Measurements from ENCODE around the gene SYNPR.

SYNPR gene

DNA sequence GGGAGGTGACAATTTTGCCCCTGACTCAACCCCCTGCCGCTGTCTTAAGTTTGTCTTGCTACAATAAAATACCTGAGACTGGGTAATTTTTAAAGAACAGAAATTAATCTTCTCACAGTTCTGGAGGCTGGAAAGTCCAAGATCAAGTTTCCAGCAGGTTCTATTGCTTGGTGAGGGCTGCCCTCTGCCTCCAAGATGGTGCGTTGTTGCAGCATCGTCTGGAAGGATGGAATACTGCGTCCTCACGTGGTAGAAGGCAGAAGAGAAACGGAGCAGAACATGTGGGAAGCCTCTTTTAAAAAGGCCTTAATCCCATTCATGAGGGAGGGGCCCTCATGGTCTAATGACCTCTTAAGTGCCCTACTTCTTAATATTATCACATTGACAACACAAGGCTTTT is 287.1 kb downstream of the SYNPR start:
- H3K4me3 ChIP-seq: no peak overlapping the region
- H3K36me3 ChIP-seq: no peaks in the 10 kb centered on the region
- no peak overlapping the region for H3K9ac ChIP-seq
- H3K27me3 ChIP-seq: no peaks in the 10 kb centered on the region
- H4K20me1 ChIP-seq: no peaks in the 10 kb centered on the region
- H3K4me1 ChIP-seq: no peaks in the 10 kb centered on the region
- no peaks in the 10 kb centered on the region for H3K9me3 ChIP-seq (replicated peaks in 1 of 11)
- no peak overlapping the region for H3K27ac ChIP-seq
- H3K4me2 ChIP-seq: no peak overlapping the region
- TF ChIP-seq Cebpa-rat (IDR thresholded peaks at IDR 0.05): no peak

DNA sequence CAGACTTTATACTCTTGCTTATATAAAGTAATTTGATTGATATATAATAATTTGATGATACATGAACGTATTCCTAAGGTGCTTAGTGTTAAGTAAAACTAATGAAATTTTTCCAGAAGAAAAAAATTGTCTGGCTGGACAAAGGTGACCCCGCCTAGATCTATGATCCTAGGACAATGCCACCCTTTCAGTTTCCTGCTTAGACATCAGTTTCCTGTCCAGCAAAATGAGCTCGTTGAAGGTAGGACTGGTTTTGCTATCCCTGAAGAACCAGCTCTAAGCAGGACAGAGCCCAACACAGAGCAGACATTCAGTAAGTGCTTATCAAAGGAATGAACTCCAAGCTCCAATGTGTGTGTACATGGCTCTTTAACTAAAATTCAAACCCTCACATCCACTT is 293.6 kb downstream of the SYNPR start:
- Histone ChIP-seq H3K9ac (no peak overlapping the region), H3K9me3 (replicated peaks in 1 of 11) (no peaks in the 10 kb centered on the region), H3K4me3 (no peak overlapping the region), H4K20me1 (no peaks in the 10 kb centered on the region), H3K27me3 (no peaks in the 10 kb centered on the region), H3K4me1 (no peaks in the 10 kb centered on the region), H3K4me2 (no peak overlapping the region), H3K27ac (no peak overlapping the region), H3K36me3 (no peaks in the 10 kb centered on the region)
- TF ChIP-seq Cebpa-rat (IDR thresholded peaks at IDR 0.05): no peak

DNA sequence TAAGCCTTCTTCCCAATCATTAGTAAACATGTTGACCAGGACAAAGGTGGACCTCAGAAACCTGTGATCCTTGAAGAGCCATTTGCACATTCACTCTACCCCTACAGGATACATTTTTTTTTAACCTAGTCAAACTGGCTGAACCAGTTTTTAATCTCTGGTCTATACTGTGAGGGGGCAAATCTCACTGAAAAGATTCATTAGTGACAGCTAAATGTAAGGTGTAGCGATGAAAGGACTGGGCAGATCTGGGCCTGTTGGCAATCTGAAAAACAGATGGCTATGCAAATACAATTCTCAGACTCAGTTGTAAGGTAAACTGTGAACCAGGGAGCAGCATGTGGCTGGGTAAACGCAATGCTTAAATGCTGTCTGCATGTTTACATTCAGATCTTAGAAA is 298.7 kb downstream of the SYNPR start:
- no peaks in the 10 kb centered on the region for H3K4me1 ChIP-seq
- H3K4me2 ChIP-seq: no peak overlapping the region
- no peaks in the 10 kb centered on the region for H3K27me3 ChIP-seq
- no peaks in the 10 kb centered on the region for H4K20me1 ChIP-seq
- no peak overlapping the region for H3K4me3 ChIP-seq
- no peak overlapping the region for H3K27ac ChIP-seq
- no peak for TF ChIP-seq Cebpa-rat (IDR thresholded peaks at IDR 0.05)
- H3K9ac ChIP-seq: no peak overlapping the region
- H3K36me3 ChIP-seq: no peaks in the 10 kb centered on the region
- H3K9me3 ChIP-seq (replicated peaks in 1 of 11): no peaks in the 10 kb centered on the region

DNA sequence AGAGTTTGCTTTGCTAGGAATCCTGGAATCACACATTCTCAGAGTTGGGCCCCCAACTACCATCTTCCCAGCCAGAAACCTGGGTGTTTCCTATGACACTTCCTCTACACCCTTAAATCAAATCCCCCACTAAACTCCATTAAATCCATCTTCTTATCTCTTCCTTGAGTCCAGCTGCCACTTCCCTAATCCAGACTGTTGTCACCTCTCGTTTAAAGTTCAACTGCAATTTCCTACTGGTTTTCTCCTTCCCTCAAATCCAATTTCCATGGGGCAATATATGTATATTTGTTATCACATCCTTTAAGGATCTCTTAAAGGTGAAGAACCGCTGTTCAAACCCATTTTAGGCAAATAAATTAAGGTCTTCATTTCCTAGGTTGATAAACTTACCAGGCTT is 300.8 kb downstream of the SYNPR start:
- Histone ChIP-seq H3K9me3 (replicated peaks in 1 of 11) (no peaks in the 10 kb centered on the region), H3K27me3 (no peaks in the 10 kb centered on the region), H3K4me2 (no peak overlapping the region), H3K4me3 (no peak overlapping the region), H3K27ac (no peak overlapping the region), H3K9ac (no peak overlapping the region), H3K36me3 (no peaks in the 10 kb centered on the region), H3K4me1 (peaks cover 0 to 14% (median 0%) of the 10 kb centered on the region in 10 experiments; a peak in 3 of 20 replicates), H4K20me1 (no peaks in the 10 kb centered on the region)
- no peak for TF ChIP-seq Cebpa-rat (IDR thresholded peaks at IDR 0.05)

DNA sequence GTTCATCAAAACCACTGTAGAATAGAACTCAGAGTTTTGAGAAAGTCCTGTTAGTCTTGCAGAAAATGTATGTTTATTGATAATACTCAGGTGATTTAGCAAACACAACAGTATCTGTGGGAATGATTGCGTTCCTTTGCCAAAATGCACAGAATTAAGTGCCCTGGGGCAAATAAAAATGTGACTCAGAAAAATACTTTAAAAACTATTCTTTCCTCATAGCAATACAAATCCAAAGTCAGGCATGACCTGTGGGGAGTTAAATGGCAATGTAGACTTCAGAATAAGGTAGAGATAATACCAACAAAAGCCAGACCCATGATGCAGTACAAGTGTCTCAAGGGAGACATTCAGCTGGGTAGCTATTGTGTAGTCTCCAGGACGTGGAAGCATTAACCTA is 302.0 kb downstream of the SYNPR start:
- H3K27ac ChIP-seq: no peak overlapping the region
- peaks cover 0 to 17% (median 0%) of the 10 kb centered on the region in 10 experiments; a peak in 3 of 20 replicates for H3K4me1 ChIP-seq
- no peaks in the 10 kb centered on the region for H4K20me1 ChIP-seq
- no peaks in the 10 kb centered on the region for H3K27me3 ChIP-seq
- H3K9ac ChIP-seq: no peak overlapping the region
- H3K4me3 ChIP-seq: no peak overlapping the region
- TF ChIP-seq Cebpa-rat (IDR thresholded peaks at IDR 0.05): no peak
- H3K4me2 ChIP-seq: no peak overlapping the region
- no peaks in the 10 kb centered on the region for H3K36me3 ChIP-seq
- H3K9me3 ChIP-seq (replicated peaks in 1 of 11): no peaks in the 10 kb centered on the region

DNA sequence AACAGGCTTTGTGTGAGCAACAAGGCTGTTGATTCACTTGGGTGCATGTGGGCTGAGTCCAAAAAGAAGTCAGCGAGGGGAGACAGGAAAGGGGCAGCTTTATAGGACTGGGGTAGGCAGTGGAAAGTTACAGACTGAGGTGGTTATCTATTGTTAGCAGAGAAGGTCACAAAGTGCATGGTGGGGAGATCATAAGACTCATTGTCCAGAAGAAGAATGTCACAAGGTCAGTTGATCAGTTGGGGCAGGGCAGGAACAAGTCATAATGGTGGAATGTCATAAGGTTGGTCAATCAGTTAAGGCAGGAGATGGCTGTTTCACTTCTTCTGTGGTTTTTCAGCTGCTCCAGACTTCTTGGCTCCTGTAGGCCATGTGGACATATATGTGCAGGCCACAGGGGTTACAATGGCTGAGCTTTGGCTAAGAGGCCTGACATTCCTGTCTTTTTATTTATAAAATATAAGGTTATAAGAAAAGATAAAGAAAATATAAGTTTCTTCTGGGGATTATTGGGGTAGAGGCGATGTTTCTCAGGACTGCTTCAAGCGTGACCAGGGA is 304.9 kb downstream of the SYNPR start:
- Histone ChIP-seq H3K9ac (no peak overlapping the region), H3K9me3 (replicated peaks in 1 of 11) (peaks cover 0 to under 1% (median 0%) of the 10 kb centered on the region in 11 experiments; a peak in 1 of 22 replicates), H3K27me3 (no peaks in the 10 kb centered on the region), H3K36me3 (no peaks in the 10 kb centered on the region), H3K27ac (no peak overlapping the region), H3K4me1 (peaks cover 0 to 17% (median 0%) of the 10 kb centered on the region in 10 experiments; a peak in 3 of 20 replicates), H3K4me3 (no peak overlapping the region), H3K4me2 (peak overlapping the region in 2 of 11 experiments; percentile 14 to 36; a peak in 3 of 22 replicates), H4K20me1 (no peaks in the 10 kb centered on the region)
- TF ChIP-seq Cebpa-rat (IDR thresholded peaks at IDR 0.05): no peak

DNA sequence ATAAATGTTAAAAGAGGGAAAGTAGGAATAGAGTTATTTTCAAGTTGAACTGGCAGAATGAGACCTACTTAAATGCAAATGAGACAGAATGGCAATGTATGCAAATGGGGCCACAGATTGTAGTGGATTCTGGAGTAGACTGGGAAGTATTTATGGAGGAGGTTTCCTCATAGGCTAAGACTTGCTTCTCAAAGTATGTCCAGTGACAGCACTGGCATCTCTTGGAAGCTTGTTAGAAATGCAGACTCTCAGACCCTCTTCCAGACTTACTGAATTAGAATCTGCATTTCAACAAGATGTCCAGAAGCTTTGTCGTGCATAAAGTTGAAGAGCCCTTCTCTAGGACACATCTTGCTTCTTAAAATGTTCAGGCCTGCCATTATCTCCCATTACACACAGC is 306.6 kb downstream of the SYNPR start:
- no peak for TF ChIP-seq Cebpa-rat (IDR thresholded peaks at IDR 0.05)
- Histone ChIP-seq H3K4me2 (no peak overlapping the region), H3K27me3 (no peaks in the 10 kb centered on the region), H3K9me3 (replicated peaks in 1 of 11) (peaks cover 7 to 13% (median 9%) of the 10 kb centered on the region in 11 experiments), H3K4me1 (peaks cover 0 to 17% (median 0%) of the 10 kb centered on the region in 10 experiments; a peak in 3 of 20 replicates), H3K36me3 (no peaks in the 10 kb centered on the region), H3K9ac (no peak overlapping the region), H3K27ac (no peak overlapping the region), H4K20me1 (no peaks in the 10 kb centered on the region), H3K4me3 (no peak overlapping the region)

DNA sequence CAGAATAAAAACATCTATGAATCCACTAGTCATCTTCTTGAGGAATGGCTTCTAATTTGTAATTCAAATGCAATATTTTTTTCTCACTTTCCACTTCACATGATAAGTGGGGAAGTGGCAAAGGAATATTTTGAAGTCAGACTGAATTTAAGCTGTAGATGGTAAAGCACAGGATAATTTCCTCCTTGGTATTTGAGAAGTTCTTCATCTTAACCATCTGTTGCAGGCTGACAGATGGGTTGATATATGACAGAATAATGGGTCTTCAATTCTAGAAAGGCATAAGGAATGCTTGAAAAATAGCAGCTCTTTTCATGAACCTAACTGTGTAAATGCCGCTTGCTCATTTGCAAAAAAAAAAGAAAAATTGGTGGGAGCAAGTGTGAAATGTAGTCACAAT is 307.8 kb downstream of the SYNPR start:
- H4K20me1 ChIP-seq: no peaks in the 10 kb centered on the region
- H3K27ac ChIP-seq: no peak overlapping the region
- no peaks in the 10 kb centered on the region for H3K27me3 ChIP-seq
- no peak overlapping the region for H3K9ac ChIP-seq
- no peak for TF ChIP-seq Cebpa-rat (IDR thresholded peaks at IDR 0.05)
- peaks cover 0 to 17% (median 0%) of the 10 kb centered on the region in 10 experiments; a peak in 3 of 20 replicates for H3K4me1 ChIP-seq
- no peak overlapping the region for H3K4me3 ChIP-seq
- peaks cover 7 to 13% (median 9%) of the 10 kb centered on the region in 11 experiments for H3K9me3 ChIP-seq (replicated peaks in 1 of 11)
- no peaks in the 10 kb centered on the region for H3K36me3 ChIP-seq
- H3K4me2 ChIP-seq: no peak overlapping the region

DNA sequence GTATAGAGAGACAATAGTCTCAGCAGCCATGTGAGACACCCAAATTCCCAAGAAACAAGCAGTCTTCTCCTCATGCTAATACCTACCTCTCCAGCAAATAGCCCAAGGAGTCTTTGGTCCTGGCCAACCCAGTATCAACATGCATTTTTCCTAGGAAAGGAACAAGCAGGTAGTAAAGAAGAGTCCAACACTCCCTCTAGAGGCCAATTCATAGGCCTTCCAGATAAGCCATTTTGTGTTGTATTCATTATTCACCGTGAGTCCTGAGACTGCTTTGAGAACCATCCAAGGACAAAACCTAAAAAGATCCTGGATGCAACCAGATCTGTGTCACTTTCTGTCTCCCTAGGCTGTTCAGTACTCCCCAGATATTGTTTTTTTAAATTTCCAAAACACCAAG is 310.8 kb downstream of the SYNPR start:
- Histone ChIP-seq H3K9me3 (replicated peaks in 1 of 11) (peaks cover 7 to 13% (median 9%) of the 10 kb centered on the region in 11 experiments), H3K9ac (no peak overlapping the region), H4K20me1 (no peaks in the 10 kb centered on the region), H3K4me1 (peaks cover 0 to 3% (median 0%) of the 10 kb centered on the region in 10 experiments; a peak in 1 of 20 replicates), H3K36me3 (no peaks in the 10 kb centered on the region), H3K4me2 (no peak overlapping the region), H3K4me3 (no peak overlapping the region), H3K27ac (no peak overlapping the region), H3K27me3 (no peaks in the 10 kb centered on the region)
- TF ChIP-seq Cebpa-rat (IDR thresholded peaks at IDR 0.05): no peak

DNA sequence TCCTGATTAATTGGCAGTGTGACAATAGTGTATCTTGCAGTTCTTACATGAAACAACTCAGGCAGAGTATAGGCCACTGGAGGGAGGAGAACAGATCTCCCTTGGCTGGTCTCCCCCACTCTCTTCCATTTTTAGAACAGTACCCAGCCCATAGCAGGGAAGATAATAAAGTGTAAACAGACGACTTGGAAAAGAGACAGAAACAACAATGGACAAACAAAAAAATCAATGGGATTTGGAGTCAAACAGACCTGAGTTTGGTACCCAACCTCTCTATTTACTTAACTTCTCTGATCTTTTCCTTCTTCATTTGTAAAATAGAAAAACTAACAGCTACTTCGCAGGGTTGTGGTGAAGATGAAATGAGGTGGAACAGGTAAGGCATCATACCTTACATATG is 315.7 kb downstream of the SYNPR start:
- no peaks in the 10 kb centered on the region for H3K27me3 ChIP-seq
- no peak overlapping the region for H3K9ac ChIP-seq
- peaks cover 0 to 8% (median 5%) of the 10 kb centered on the region in 10 experiments; a peak in 10 of 20 replicates for H3K4me1 ChIP-seq
- H4K20me1 ChIP-seq: no peaks in the 10 kb centered on the region
- H3K4me2 ChIP-seq: no peak overlapping the region
- H3K27ac ChIP-seq: no peak overlapping the region
- H3K4me3 ChIP-seq: no peak overlapping the region
- H3K9me3 ChIP-seq (replicated peaks in 1 of 11): peaks cover 4 to 10% (median 6%) of the 10 kb centered on the region in 11 experiments
- TF ChIP-seq Cebpa-rat (IDR thresholded peaks at IDR 0.05): no peak
- H3K36me3 ChIP-seq: no peaks in the 10 kb centered on the region
